Measurements from ENCODE around the gene LYL1. TPM values are rescaled to one million over a fixed set of nuclear protein-coding genes. Genes with fewer than 3 reads are reported as not detected.

Gene LYL1
- total and polyA plus RNA-seq, 9 of the 15 experiments (the other 6 are each of a cell fraction or from before 2014, with no cell fraction given), result 1.3 to 266 (median 34.0) TPM

- no TSS peak for BruUV-seq (replicated peaks)
- Histone ChIP-seq H3K4me2 (ENCODE audit: insufficient read depth, low read length) (no peak overlapping the region), H3K4me3 (no peak overlapping the region), H3K79me2 (ENCODE audit: control insufficient read depth, insufficient read depth, low read length) (peaks cover 92% of the 10 kb centered on the region), H3K27me3 (ENCODE audit: control insufficient read depth in 2 of 2, insufficient read depth in 2 of 2, low read length in 2 of 2) (no peaks in the 10 kb centered on the region), H3K9me1 (ENCODE audit: control insufficient read depth, insufficient read depth, low read length) (no peaks in the 10 kb centered on the region), H3K27ac (ENCODE audit: extremely low read depth, low read depth, low read length) (no peak overlapping the region; the same call in 2 of the 3 replicates), H3K36me3 (ENCODE audit: control insufficient read depth, insufficient read depth, low read length) (peaks cover 82% of the 10 kb centered on the region), H4K20me1 (replicated peaks; ENCODE audit: control insufficient read depth, insufficient read depth, low read length) (peaks cover 48% of the 10 kb centered on the region), H3K9ac (ENCODE audit: insufficient read depth in 1 of 2, low read depth in 2 of 2, low read length in 2 of 2) (peak overlapping the region in 1 of 2 experiments; percentile 62; a peak in 2 of 4 replicates), H3K4me1 (replicated peaks in 1 of 2; ENCODE audit: control insufficient read depth in 2 of 2, insufficient read depth in 2 of 2, low read length in 2 of 2) (peaks cover 16 to 17% of the 10 kb centered on the region in 2 experiments), H3K9me3 (replicated peaks; ENCODE audit: control insufficient read depth, insufficient read depth, low read depth, low read length) (no peaks in the 10 kb centered on the region), H2AFZ (ENCODE audit: low read depth, low read length) (no peak overlapping the region)
- CTCF ChIA-PET (ENCODE audit: low intra/inter-chr PET ratio), result no interaction called here
- in situ Hi-C loops (cut with MboI), result no loop called here
- POLR2A ChIA-PET, result interaction anchor here (0.5 to 3.1 kb wide), 11 partner anchors 9 to 1736 kb away, joined by 3 to 13 read pairs (median 4); partner anchors contain the start of genes IER2, NACC1 and STX10
- 96% methylated on average over 6 of the region's 9 CpGs for WGBS (ENCODE audit: insufficient coverage, low coverage, missing lambda C conversion rate)
- intact Hi-C loops (cut with micrococcal nuclease), result no loop called here
- ATAC-seq (peak; percentile 7; the same call in 2 of the 3 replicates), DNase-seq (ENCODE audit: extremely low read depth in 1 of 4, low spot score in 3 of 4) (no peak), FAIRE-seq (no peak)
- no peak for TF ChIP-seq RBM15 (IDR thresholded peaks at IDR 0.05; ENCODE audit: insufficient read depth, low read length)
- no peak for TF ChIP-seq ELF2 (CRISPR knock-in tag; IDR thresholded peaks at IDR 0.05)
- no peak for TF ChIP-seq ZNF551 (CRISPR knock-in tag; IDR thresholded peaks at IDR 0.05)
- TF ChIP-seq POLR2G (IDR thresholded peaks at IDR 0.05; ENCODE audit: low read depth, low read length), result peak; percentile 66
- no peak for TF ChIP-seq MTF1 (CRISPR knock-in tag; IDR thresholded peaks at IDR 0.05; ENCODE audit: borderline replicate concordance)
- TF ChIP-seq MIER1 (IDR thresholded peaks at IDR 0.05; ENCODE audit: low read depth), result no peak
- TF ChIP-seq CXXC5 (CRISPR knock-in tag; IDR thresholded peaks at IDR 0.05), result no peak
- TF ChIP-seq RBFOX2 (IDR thresholded peaks at IDR 0.05; ENCODE audit: low read depth, low read length), result peak; percentile 38; the same call in 1 of the 2 replicates
These were observed 26.7 kb upstream of the LYL1 start for GRCh38 chr19:13129384-13129783.

All from K562 (cell line).